Osteocyte (in vitro differentiated cells): ENCODE measurements around the gene FFAR1. TPM values are rescaled to one million over a fixed set of nuclear protein-coding genes. Genes with fewer than 3 reads are reported as not detected.

Experiments used
- DNase-seq: peaks from one replicate; pipeline ENCODE4 v3.0.0; 2021; ENCODE audit warnings: mixed read lengths; ENCODE audit not compliant: unreplicated experiment; ENCODE audit errors: extremely low spot score
- H3K27ac Mint-ChIP-seq: one replicate; pipeline ENCODE4 v1.8.0; 2021; ENCODE audit warnings: mild to moderate bottlenecking, mixed read lengths; ENCODE audit not compliant: unreplicated experiment
- H3K27me3 Mint-ChIP-seq: one replicate; pipeline ENCODE4 v1.8.0; 2021; ENCODE audit warnings: mixed read lengths; ENCODE audit not compliant: unreplicated experiment
- H3K36me3 Mint-ChIP-seq: one replicate; pipeline ENCODE4 v1.8.0; 2021; ENCODE audit warnings: mixed read lengths; ENCODE audit not compliant: unreplicated experiment
- H3K4me1 Mint-ChIP-seq: one replicate; pipeline ENCODE4 v1.8.0; 2021; ENCODE audit warnings: mixed read lengths; ENCODE audit not compliant: unreplicated experiment
- H3K4me3 Mint-ChIP-seq: one replicate; pipeline ENCODE4 v1.8.0; 2021; ENCODE audit warnings: mild to moderate bottlenecking, moderate library complexity, mixed read lengths; ENCODE audit not compliant: unreplicated experiment
- H3K9me3 Mint-ChIP-seq: one replicate; pipeline ENCODE4 v1.8.0; 2021; ENCODE audit warnings: mixed read lengths; ENCODE audit not compliant: unreplicated experiment
- CTCF ChIP-seq: fragments of 200-600 bp; sonication (generic); IDR thresholded peaks from 2 replicates; pipeline ENCODE4 v1.5.0; 2021; ENCODE audit warnings: antibody characterized with exemption, mild to moderate bottlenecking, moderate library complexity
- total RNA-seq: library from RNA; stranded (reverse); gene quantifications from 2 replicates; pipeline ENCODE4 v1.2.1, GENCODE V29; 2021

FFAR1 gene
- total RNA-seq, 1 donor from 2014 or later, result not detected

- no peaks in the 10 kb centered on the region for H3K9me3 Mint-ChIP-seq
- no peak overlapping the region for H3K4me3 Mint-ChIP-seq
- H3K36me3 Mint-ChIP-seq, result no peaks in the 10 kb centered on the region
- H3K4me1 Mint-ChIP-seq, result peaks cover 1% of the 10 kb centered on the region
- H3K27me3 Mint-ChIP-seq, result peaks cover 4% of the 10 kb centered on the region
- no peak for DNase-seq
- TF ChIP-seq CTCF, result no peak
- no peak overlapping the region for H3K27ac Mint-ChIP-seq
Observed at GRCh38 chr19:35310811-35311465, 36.8 kb upstream of the FFAR1 start.

- Mint-ChIP-seq H3K27me3 (peaks cover 4% of the 10 kb centered on the region), H3K9me3 (no peaks in the 10 kb centered on the region), H3K36me3 (no peaks in the 10 kb centered on the region), H3K27ac (no peak overlapping the region), H3K4me1 (peaks cover 1% of the 10 kb centered on the region), H3K4me3 (no peak overlapping the region)
- no peak for TF ChIP-seq CTCF
- no peak for DNase-seq
Observed at GRCh38 chr19:35311901-35312665, 35.6 kb upstream of the FFAR1 start.

GRCh38 chr19:35313587-35313986 lies 34.1 kb upstream of the FFAR1 start:
- Mint-ChIP-seq H3K4me1 (peaks cover 4% of the 10 kb centered on the region), H3K4me3 (no peak overlapping the region), H3K27ac (no peak overlapping the region), H3K36me3 (no peaks in the 10 kb centered on the region), H3K27me3 (no peaks in the 10 kb centered on the region), H3K9me3 (no peaks in the 10 kb centered on the region)
- no peak for DNase-seq
- TF ChIP-seq CTCF, result no peak

- H3K9me3 Mint-ChIP-seq, result no peaks in the 10 kb centered on the region
- no peaks in the 10 kb centered on the region for H3K36me3 Mint-ChIP-seq
- TF ChIP-seq CTCF, result no peak
- no peaks in the 10 kb centered on the region for H3K27me3 Mint-ChIP-seq
- H3K4me3 Mint-ChIP-seq, result no peak overlapping the region
- DNase-seq, result no peak
- H3K27ac Mint-ChIP-seq, result no peak overlapping the region
- peaks cover 8% of the 10 kb centered on the region for H3K4me1 Mint-ChIP-seq
Observed at GRCh38 chr19:35314031-35314430, 33.7 kb upstream of the FFAR1 start.

GRCh38 chr19:35314858-35315470 lies 32.7 kb upstream of the FFAR1 start:
- no peak for TF ChIP-seq CTCF
- Mint-ChIP-seq H3K36me3 (no peaks in the 10 kb centered on the region), H3K4me1 (peaks cover 9% of the 10 kb centered on the region), H3K27me3 (no peaks in the 10 kb centered on the region), H3K27ac (no peak overlapping the region), H3K9me3 (no peaks in the 10 kb centered on the region), H3K4me3 (no peak overlapping the region)
- DNase-seq, result no peak
